Measurements from ENCODE around the gene AUTS2.
"Not testable (repeated sequence)": the region's sequence is repeated elsewhere in the genome, so short reads cannot be mapped to it uniquely, and the experiment has no call there.

Gene AUTS2

GRCh38 chr7:70355198-70356020 is 757.1 kb downstream of the AUTS2 start:
- no peak for DNase-seq

GRCh38 chr7:70356085-70356786 is 758.0 kb downstream of the AUTS2 start:
- DNase-seq: no peak

- no peak for DNase-seq
Observed at GRCh38 chr7:70356787-70357328, 758.6 kb downstream of the AUTS2 start.

DNA sequence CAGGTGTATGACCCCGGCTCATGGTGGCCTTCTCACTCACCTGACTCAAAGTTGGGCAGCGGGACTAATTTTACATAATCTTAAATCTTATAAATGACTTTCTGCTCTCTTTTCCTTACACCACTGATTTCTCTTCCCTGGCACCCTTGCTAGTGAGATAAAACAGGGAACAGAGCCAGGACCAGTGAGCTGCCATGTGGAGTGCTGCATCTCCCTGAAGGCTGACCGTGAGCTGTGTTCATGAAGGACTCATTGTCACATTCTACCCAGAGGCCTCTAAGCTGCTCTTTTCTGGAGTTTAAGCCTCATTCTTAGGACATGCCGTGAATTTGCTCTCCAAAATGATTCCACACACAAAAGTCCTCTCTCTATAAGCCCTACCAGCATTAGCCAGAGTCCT is 762.3 kb downstream of the AUTS2 start:
- no peak for DNase-seq

DNA sequence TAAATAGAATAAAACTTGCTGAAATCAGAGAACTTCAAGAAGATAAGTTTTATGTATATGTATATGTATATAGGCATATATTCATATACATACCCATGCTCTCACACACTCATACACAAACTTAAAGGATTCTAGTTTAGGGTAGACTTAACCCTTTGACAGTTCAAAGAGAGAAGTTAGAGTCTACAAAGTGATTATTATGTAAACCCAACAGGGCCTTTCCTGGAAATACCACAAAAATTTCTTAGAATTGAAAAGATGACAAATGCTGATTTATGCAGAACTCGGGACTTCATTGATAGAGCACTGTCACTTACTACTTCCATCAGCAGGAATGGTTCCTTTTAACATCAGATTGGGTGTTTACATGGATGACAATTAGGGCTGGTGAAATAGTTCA is 763.5 kb downstream of the AUTS2 start:
- DNase-seq: no peak

DNA sequence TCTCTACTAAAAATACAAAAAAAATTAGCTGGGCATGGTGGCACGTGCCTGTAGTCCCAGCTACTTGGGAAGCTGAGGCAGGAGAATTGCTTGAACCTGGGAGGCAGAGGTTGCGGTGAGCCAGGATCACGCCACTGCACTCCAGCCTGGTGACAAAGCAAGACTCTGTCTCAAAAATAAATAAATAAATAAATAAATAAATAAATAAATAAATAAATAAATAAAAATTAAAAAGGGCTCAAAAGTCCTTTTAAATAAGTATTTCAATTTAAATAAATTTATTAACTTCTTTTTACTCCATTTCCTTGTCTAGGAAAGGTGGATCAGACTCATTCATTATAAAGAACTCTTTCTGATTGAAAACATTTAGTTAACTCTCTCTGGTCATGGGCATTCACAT is 766.1 kb downstream of the AUTS2 start:
- DNase-seq: not testable (repeated sequence)

DNA sequence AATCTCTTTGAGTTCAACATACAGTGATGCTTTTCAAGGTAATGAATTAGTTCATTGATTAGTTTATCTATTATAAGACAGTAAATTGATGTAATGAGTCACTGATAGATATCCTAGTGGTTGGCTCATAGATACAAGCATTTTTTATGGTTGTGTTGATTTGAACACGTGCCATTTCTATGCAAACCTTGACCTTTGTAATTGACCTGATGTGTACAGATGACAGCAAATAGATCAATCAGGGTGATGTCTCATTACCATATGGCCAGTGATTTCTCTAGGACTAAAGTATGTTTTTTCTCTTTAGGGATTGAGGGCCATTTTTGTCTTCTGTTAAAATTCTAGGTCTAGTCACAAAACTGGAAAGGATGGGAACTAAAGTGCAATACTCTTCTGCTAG is 773.4 kb downstream of the AUTS2 start:
- no peak for DNase-seq

GRCh38 chr7:70372768-70373515 is 774.7 kb downstream of the AUTS2 start:
- DNase-seq: no peak

- DNase-seq: no peak
Observed at GRCh38 chr7:70374772-70375533, 776.7 kb downstream of the AUTS2 start.

GRCh38 chr7:70376561-70377031 is 778.3 kb downstream of the AUTS2 start:
- no peak for DNase-seq

GRCh38 chr7:70377957-70378356 is 779.7 kb downstream of the AUTS2 start:
- DNase-seq: no peak

DNA sequence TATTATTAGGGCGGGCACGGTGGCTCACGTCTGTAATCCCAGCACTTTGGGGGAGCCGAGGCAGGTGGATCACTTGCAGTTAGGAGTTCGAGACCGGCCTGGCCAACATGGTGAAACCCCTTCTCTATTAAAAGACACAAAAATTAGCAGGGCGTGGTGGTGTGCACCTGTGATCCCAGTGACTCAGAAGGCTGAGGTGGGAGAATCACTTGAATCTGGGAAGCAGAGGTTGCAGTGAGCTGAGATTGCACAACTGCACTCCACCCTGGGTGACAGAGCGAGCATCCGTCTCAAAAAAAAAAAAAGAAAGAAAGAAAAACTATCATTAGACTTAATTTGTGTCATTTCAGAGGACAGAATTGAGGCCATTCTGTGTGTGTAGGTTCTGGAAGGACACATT is 780.9 kb downstream of the AUTS2 start:
- DNase-seq: no peak

DNA sequence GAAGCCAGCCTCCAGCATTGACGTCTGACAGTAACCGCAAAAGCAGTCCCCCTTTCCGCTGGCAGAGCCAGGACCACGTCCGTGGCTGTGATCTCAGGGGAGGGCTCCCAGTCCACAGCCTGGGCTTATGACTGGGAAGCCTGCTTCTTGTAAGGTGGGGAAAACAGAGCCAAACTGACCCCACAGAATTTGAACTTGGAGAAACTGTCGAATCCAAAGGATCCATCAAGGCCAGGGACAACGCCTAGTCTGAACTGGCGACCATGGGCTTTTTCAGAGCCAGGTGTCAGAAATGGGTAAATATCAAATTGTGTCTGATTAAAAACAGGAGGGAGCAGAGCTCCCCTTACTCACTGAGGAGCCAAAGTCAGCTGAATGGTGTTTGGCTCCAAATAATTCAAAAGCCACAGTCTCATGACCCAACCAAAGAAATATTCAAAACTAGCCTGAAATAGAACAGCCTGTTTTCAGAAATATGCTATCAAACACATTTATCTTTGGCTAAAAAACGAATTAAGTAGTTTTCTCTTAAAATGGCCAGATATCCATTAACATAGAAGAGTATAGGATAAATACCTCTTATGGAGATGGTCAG is 782.2 kb downstream of the AUTS2 start:
- no peak for DNase-seq

GRCh38 chr7:70383066-70383782 is 784.9 kb downstream of the AUTS2 start:
- no peak for DNase-seq

DNA sequence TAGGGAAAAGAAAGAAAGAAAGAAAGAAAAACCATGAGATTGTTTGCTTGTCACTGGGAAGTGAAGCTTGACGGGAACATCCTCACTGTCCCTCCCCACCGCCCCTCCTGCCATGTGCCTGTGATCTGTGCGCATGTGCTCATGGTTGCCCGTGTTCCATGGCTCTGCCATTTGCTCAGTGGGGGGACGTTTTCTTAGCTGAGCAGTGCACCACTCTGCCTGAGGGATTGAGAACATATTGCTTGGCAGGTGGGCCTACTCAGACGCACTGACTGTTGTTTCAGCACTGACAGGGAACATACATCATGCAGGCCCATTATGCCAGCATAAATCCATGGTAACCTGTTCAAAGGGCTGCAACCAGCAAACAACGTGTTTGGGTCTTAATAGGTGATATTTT is 785.7 kb downstream of the AUTS2 start:
- DNase-seq: no peak

- DNase-seq: no peak
Observed at GRCh38 chr7:70384891-70385290, 786.6 kb downstream of the AUTS2 start.

- DNase-seq: peak in 1 of 14 donors; percentile 43
Observed at GRCh38 chr7:70387217-70387616, 788.9 kb downstream of the AUTS2 start.

- no peak for DNase-seq
Observed at GRCh38 chr7:70389531-70390151, 791.4 kb downstream of the AUTS2 start.

GRCh38 chr7:70390251-70390650 is 792.0 kb downstream of the AUTS2 start:
- DNase-seq: no peak

- no peak for DNase-seq
Observed at GRCh38 chr7:70392256-70392876, 794.1 kb downstream of the AUTS2 start.
